ENCODE measurements around the gene ATP9B. TPM values are rescaled to one million over a fixed set of nuclear protein-coding genes. Genes with fewer than 3 reads are reported as not detected.
A peak's percentile ranks its signal among the peaks of the same experiment; 100 is the strongest.

Gene ATP9B
- total RNA-seq, 1 donor from 2014 or later, result 37.3 TPM

- TF ChIP-seq CTCF (IDR thresholded peaks at IDR 0.05; ENCODE audit: unreplicated experiment), result no peak
- Mint-ChIP-seq H3K4me1 (ENCODE audit: unreplicated experiment) (peaks cover 21% of the 10 kb centered on the region), H3K27me3 (ENCODE audit: unreplicated experiment) (peaks cover 1% of the 10 kb centered on the region), H3K36me3 (ENCODE audit: low read depth, unreplicated experiment) (peaks cover 12% of the 10 kb centered on the region), H3K9me3 (ENCODE audit: unreplicated experiment) (no peaks in the 10 kb centered on the region), H3K4me3 (ENCODE audit: unreplicated experiment) (no peak overlapping the region), H3K27ac (ENCODE audit: unreplicated experiment) (no peak overlapping the region)
- no peak for DNase-seq (ENCODE audit: low spot score)
Measured at GRCh38 chr18:79178113-79178531, 108.9 kb downstream of the ATP9B start.

DNA sequence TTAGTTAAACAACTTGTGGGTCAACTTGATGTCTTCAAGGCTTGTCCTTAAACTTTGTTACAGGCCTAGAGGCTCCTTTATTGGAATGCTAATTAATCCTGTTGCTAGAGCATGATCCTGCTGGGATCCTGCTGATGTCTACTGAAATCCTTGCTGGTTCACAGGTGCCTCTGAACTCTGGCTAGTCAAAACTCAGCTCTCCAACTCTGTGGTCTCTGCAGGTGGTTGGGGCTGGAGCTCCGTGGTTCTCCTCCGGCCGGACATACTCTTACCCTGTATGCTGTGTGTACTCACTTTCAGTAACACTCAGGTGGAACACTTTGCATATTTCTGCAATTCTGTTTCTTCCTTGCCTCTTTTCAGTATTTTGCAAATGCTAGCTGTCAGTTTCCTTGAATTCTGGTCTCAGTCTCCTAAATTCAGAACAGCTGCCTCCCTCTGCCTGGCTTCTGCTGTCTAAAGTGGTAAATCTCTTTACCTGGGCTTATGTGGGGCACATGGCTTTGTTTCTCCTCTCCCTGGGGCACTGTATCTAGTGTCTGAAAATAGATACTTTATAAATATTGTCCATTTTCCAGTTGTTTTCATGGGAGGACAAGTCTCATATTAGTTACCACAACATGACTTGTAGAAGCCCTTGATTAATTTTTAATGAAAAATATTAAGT is 113.0 kb downstream of the ATP9B start:
- H3K27me3 Mint-ChIP-seq (ENCODE audit: unreplicated experiment), result peaks cover 1% of the 10 kb centered on the region
- no peak overlapping the region for H3K4me3 Mint-ChIP-seq (ENCODE audit: unreplicated experiment)
- peaks cover 27% of the 10 kb centered on the region for H3K4me1 Mint-ChIP-seq (ENCODE audit: unreplicated experiment)
- H3K9me3 Mint-ChIP-seq (ENCODE audit: unreplicated experiment), result no peaks in the 10 kb centered on the region
- no peak for TF ChIP-seq CTCF (IDR thresholded peaks at IDR 0.05; ENCODE audit: unreplicated experiment)
- no peak for DNase-seq (ENCODE audit: low spot score)
- no peaks in the 10 kb centered on the region for H3K36me3 Mint-ChIP-seq (ENCODE audit: low read depth, unreplicated experiment)
- H3K27ac Mint-ChIP-seq (ENCODE audit: unreplicated experiment), result no peak overlapping the region

DNA sequence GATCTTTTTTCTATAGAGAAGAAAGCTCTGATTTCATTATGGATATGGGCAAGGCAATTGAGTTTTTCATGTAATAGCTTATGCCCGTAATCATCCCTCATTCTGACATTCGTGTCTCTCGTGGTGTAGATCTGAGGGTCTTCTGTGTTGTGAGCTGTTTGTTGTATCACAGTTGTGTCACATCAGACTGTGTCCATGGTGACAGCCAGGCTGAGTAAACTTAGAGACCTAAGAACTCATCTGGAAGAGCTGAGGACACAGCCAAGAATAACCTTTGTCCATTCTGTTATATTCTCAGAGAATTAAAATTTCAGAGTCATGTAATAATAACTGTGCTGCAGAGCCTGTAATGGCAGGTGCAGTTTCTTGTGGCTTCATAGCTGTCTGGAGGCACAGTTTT is 116.5 kb downstream of the ATP9B start:
- Mint-ChIP-seq H3K9me3 (ENCODE audit: unreplicated experiment) (no peaks in the 10 kb centered on the region), H3K36me3 (ENCODE audit: low read depth, unreplicated experiment) (no peaks in the 10 kb centered on the region), H3K4me3 (ENCODE audit: unreplicated experiment) (no peak overlapping the region), H3K27ac (ENCODE audit: unreplicated experiment) (no peak overlapping the region), H3K27me3 (ENCODE audit: unreplicated experiment) (no peaks in the 10 kb centered on the region), H3K4me1 (ENCODE audit: unreplicated experiment) (peaks cover 30% of the 10 kb centered on the region)
- no peak for DNase-seq (ENCODE audit: low spot score)
- TF ChIP-seq CTCF (IDR thresholded peaks at IDR 0.05; ENCODE audit: unreplicated experiment), result no peak

GRCh38 chr18:79186649-79187048 is 117.5 kb downstream of the ATP9B start:
- peaks cover 25% of the 10 kb centered on the region for H3K4me1 Mint-ChIP-seq (ENCODE audit: unreplicated experiment)
- H3K9me3 Mint-ChIP-seq (ENCODE audit: unreplicated experiment), result no peaks in the 10 kb centered on the region
- H3K4me3 Mint-ChIP-seq (ENCODE audit: unreplicated experiment), result no peak overlapping the region
- no peak for TF ChIP-seq CTCF (IDR thresholded peaks at IDR 0.05; ENCODE audit: unreplicated experiment)
- no peaks in the 10 kb centered on the region for H3K36me3 Mint-ChIP-seq (ENCODE audit: low read depth, unreplicated experiment)
- H3K27ac Mint-ChIP-seq (ENCODE audit: unreplicated experiment), result no peak overlapping the region
- no peaks in the 10 kb centered on the region for H3K27me3 Mint-ChIP-seq (ENCODE audit: unreplicated experiment)
- DNase-seq (ENCODE audit: low spot score), result no peak

GRCh38 chr18:79187532-79188277 is 118.5 kb downstream of the ATP9B start:
- Mint-ChIP-seq H3K4me3 (ENCODE audit: unreplicated experiment) (no peak overlapping the region), H3K9me3 (ENCODE audit: unreplicated experiment) (no peaks in the 10 kb centered on the region), H3K4me1 (ENCODE audit: unreplicated experiment) (peaks cover 19% of the 10 kb centered on the region), H3K27ac (ENCODE audit: unreplicated experiment) (peak overlapping the region; percentile 85), H3K36me3 (ENCODE audit: low read depth, unreplicated experiment) (no peaks in the 10 kb centered on the region), H3K27me3 (ENCODE audit: unreplicated experiment) (no peaks in the 10 kb centered on the region)
- TF ChIP-seq CTCF (IDR thresholded peaks at IDR 0.05; ENCODE audit: unreplicated experiment), result no peak
- no peak for DNase-seq (ENCODE audit: low spot score)

Measured in endothelial cell (in vitro differentiated cells).